GM12878 (cell line): Measurements from ENCODE around the gene PCLO. TPM values are rescaled to one million over a fixed set of nuclear protein-coding genes. Genes with fewer than 3 reads are reported as not detected.

Experiments
- ATAC-seq: fragments of 200-7000 bp; cut with Tn5 transposase; 3 replicates; pipeline ENCODE4 v1.9.1; 2020; ENCODE audit warnings: mild to moderate bottlenecking, moderate library complexity
- BruUV-seq: library from RNA; stranded (reverse); fragments of 400-500 nt; replicated peaks from 2 replicates; lab custom pipeline; 2021; lab: Mats Ljungman, UMichigan
- CTCF ChIA-PET: fragments of 300-600 bp; sonication (Branson Sonifier 250); formaldehyde crosslinking; extraction: SDS; loops from one replicate; lab custom pipeline; 2021; ENCODE audit warnings: inconsistent platforms; lab: Yijun Ruan, JAX
- POLR2A ChIA-PET: fragments of 350-600 bp; formaldehyde crosslinking; extraction: SDS; loops from one replicate; lab custom pipeline; 2021; ENCODE audit warnings: inconsistent platforms; lab: Charles Lee
- RAD21 ChIA-PET: fragments of 300-600 bp; sonication (Branson Sonifier 250); formaldehyde crosslinking; loops from one replicate; lab custom pipeline; 2023; ENCODE audit warnings: antibody characterized with exemption; ENCODE audit not compliant: unreplicated experiment; lab: Charles Lee
- SMC1A ChIA-PET: fragments of 300-600 bp; sonication (Branson Sonifier 250); formaldehyde crosslinking; loops from one replicate; lab custom pipeline; 2023; ENCODE audit not compliant: unreplicated experiment, uncharacterized antibody; lab: Charles Lee
- DNase-seq: peaks from one replicate; pipeline ENCODE4 v3.0.0-alpha.2; 2011; ENCODE audit warnings: low read depth, low spot score
- FAIRE-seq: peaks from 3 replicates; lab custom pipeline; 2011; peaks lifted over from hg19 to GRCh38; lab: Jason Lieb, UNC
- H2AFZ ChIP-seq: 2 replicates; pipeline ENCODE4 v1.6.0; 2011; ENCODE audit warnings: low read depth, low read length, control low read depth; ENCODE audit not compliant: control insufficient read depth
- H3K27ac ChIP-seq: 2 replicates; pipeline ENCODE4 v1.5.1; 2011; ENCODE audit warnings: control low read depth; ENCODE audit not compliant: control insufficient read depth, insufficient read depth
- H3K27me3 ChIP-seq, 2 experiments: replicated peaks in 1 of 2; 2 replicates each; pipeline versions ENCODE4 v1.6.0 to v1.6.1; 2011; ENCODE audit warnings: low read length in 1 of 2; ENCODE audit not compliant: control insufficient read depth in 2 of 2, insufficient read depth in 2 of 2
- H3K36me3 ChIP-seq, 2 experiments: 2 replicates each; pipeline ENCODE4 v1.5.1; 2011; ENCODE audit warnings: low read length in 1 of 2; ENCODE audit not compliant: control insufficient read depth in 2 of 2, insufficient read depth in 2 of 2
- H3K4me1 ChIP-seq: 2 replicates; pipeline ENCODE4 v1.6.1; 2011; ENCODE audit warnings: mild to moderate bottlenecking, low read length, moderate library complexity, mixed read lengths; ENCODE audit not compliant: control insufficient read depth, insufficient read depth
- H3K4me2 ChIP-seq: 2 replicates; pipeline ENCODE4 v1.6.0; 2011; ENCODE audit warnings: control low read depth; ENCODE audit not compliant: control insufficient read depth, insufficient read depth
- H3K4me3 ChIP-seq: fragments of 200-600 bp; sonication (generic); 2 replicates; pipeline ENCODE4 v1.5.1; 2016
- H3K79me2 ChIP-seq: 2 replicates; pipeline ENCODE4 v1.6.0; 2011; ENCODE audit warnings: low read length; ENCODE audit not compliant: control insufficient read depth, insufficient read depth
- H3K9ac ChIP-seq: 2 replicates; pipeline ENCODE4 v1.8.0; 2011; ENCODE audit warnings: low read length, control low read depth, mixed read lengths; ENCODE audit not compliant: control insufficient read depth, insufficient read depth
- H3K9me3 ChIP-seq: replicated peaks from 3 replicates; pipeline ENCODE4 v1.5.1; 2011; ENCODE audit warnings: mild to moderate bottlenecking, low read length; ENCODE audit not compliant: control insufficient read depth, insufficient read depth
- H4K20me1 ChIP-seq: 2 replicates; pipeline ENCODE4 v1.6.0; 2011; ENCODE audit not compliant: control insufficient read depth, insufficient read depth
- CEBPB ChIP-seq, 2 experiments: fragments of 150-350 bp in 1 of 2; IDR thresholded peaks; 2 replicates each; pipeline ENCODE4 v1.6.1; 2012 to 2014; ENCODE audit warnings: low read depth in 2 of 2, low read length in 2 of 2, borderline replicate concordance in 1 of 2, inconsistent platforms in 1 of 2
- GABPA ChIP-seq: IDR thresholded peaks from 2 replicates; pipeline ENCODE4 v1.6.1; 2014; ENCODE audit warnings: antibody characterized with exemption, low read depth, mild to moderate bottlenecking, inconsistent platforms
- LARP7 ChIP-seq: fragments of 450-650 bp; IDR thresholded peaks from 2 replicates; pipeline ENCODE4 v1.6.1; 2017; ENCODE audit warnings: mild to moderate bottlenecking
- NFXL1 ChIP-seq: fragments of 450-650 bp; IDR thresholded peaks from 2 replicates; pipeline ENCODE4 v1.6.1; 2017; ENCODE audit warnings: antibody characterized with exemption, mild to moderate bottlenecking, borderline replicate concordance
- POU2F2 ChIP-seq: IDR thresholded peaks from 3 replicates; pipeline ENCODE4 v1.6.1; 2011; ENCODE audit warnings: low read depth, mild to moderate bottlenecking, low read length, borderline replicate concordance
- SIN3A ChIP-seq: IDR thresholded peaks from 2 replicates; pipeline ENCODE4 v1.6.1; 2012; ENCODE audit warnings: low read depth, low read length, improper control_type of control experiment
- SMC3 ChIP-seq: IDR thresholded peaks from 2 replicates; pipeline ENCODE4 v1.6.1; 2011; ENCODE audit warnings: low read length, improper control_type of control experiment, borderline replicate concordance
- TARDBP ChIP-seq: IDR thresholded peaks from 2 replicates; pipeline ENCODE4 v1.6.1; 2016; ENCODE audit warnings: borderline replicate concordance
- USF1 ChIP-seq: IDR thresholded peaks from 2 replicates; pipeline ENCODE4 v1.6.1; 2011; ENCODE audit warnings: borderline replicate concordance, low read depth, mild to moderate bottlenecking, moderate library complexity, mixed read lengths, low read length; ENCODE audit not compliant: insufficient read depth; ENCODE audit errors: extremely low read length
- ZNF24 ChIP-seq: fragments of 450-650 bp; IDR thresholded peaks from 2 replicates; pipeline ENCODE4 v1.6.1; 2017; ENCODE audit warnings: antibody characterized with exemption, mild to moderate bottlenecking
- ZNF592 ChIP-seq: fragments of 450-650 bp; IDR thresholded peaks from 2 replicates; pipeline ENCODE4 v1.6.1; 2017; ENCODE audit warnings: mild to moderate bottlenecking, moderate library complexity
- WGBS: methylation state at CpG from one replicate; pipeline ENCODE4 v1.1.6; 2016; ENCODE audit warnings: low lambda C conversion rate; ENCODE audit not compliant: insufficient replicate concordance, insufficient coverage; ENCODE audit errors: missing lambda C conversion rate; 5-methylcytosine and 5-hydroxymethylcytosine counted together
- in situ Hi-C: fragments of 300-500 bp; cut with MboI; formaldehyde crosslinking; loops from 9 replicates; pipeline ENCODE4 v1.14.3; 2018; ENCODE audit warnings: mixed read lengths
- intact Hi-C: fragments of 100-400 bp; cut with micrococcal nuclease; formaldehyde crosslinking; loops from one replicate; pipeline ENCODE4 v1.14.2; 2022; ENCODE audit not compliant: unreplicated experiment
- polyA plus RNA-seq, 11 experiments: library from polyadenylated mRNA; depleted of rRNA in 4 of 11; unstranded in 6 of 11; stranded (reverse) in 5 of 11; fragments of >200 nt; fragmentation: Nextera tagmentation in 4 of 11; fragmentation: Illumina TruSeq in 1 of 11; extraction: Ambion mirVana in 4 of 11; extraction: Trizol in 1 of 11; gene quantifications; 1 replicate in 1 of 11; 2 replicates in 10 of 11; pipeline versions ENCODE4 v1.2.1 to v1.2.3, GENCODE V29; 2011 to 2016; ENCODE audit warnings: inconsistent platforms in 2 of 11, missing spikeins in 2 of 11, low read depth in 1 of 11
- total RNA-seq, 4 experiments: library from RNA; depleted of rRNA in 3 of 4; stranded (reverse); fragments of >200 nt in 3 of 4; fragmentation: Illumina TruSeq in 1 of 4; extraction: Trizol in 1 of 4; gene quantifications; 2 replicates each; pipeline versions ENCODE4 v1.2.1 to v1.2.3, GENCODE V29; 2013 to 2021

The PCLO gene
- total and polyA plus RNA-seq, 10 of the 15 experiments (the other 5 are each of a cell fraction or from before 2014, with no cell fraction given): 0.01 to 0.08 (median 0.03) TPM; not detected in 6

GRCh38 chr7:82841828-82842227, 320.9 kb downstream of the PCLO start (continued):
- TF ChIP-seq USF1 (no peak), SMC3 (no peak), ZNF592 (no peak), ZNF24 (no peak), SIN3A (no peak), NFXL1 (no peak)

GRCh38 chr7:82840061-82840460, 322.6 kb downstream of the PCLO start:
- RAD21 ChIA-PET: no interaction called here
- H3K79me2 ChIP-seq: no peaks in the 10 kb centered on the region
- no peak overlapping the region for H2AFZ ChIP-seq
- no TSS peak for BruUV-seq
- CTCF ChIA-PET: no interaction called here
- H3K9me3 ChIP-seq: no peaks in the 10 kb centered on the region
- ATAC-seq: no peak
- POLR2A ChIA-PET: no interaction called here
- H3K27me3 ChIP-seq: no peaks in the 10 kb centered on the region
- in situ Hi-C loops: no loop called here
- H3K27ac ChIP-seq: no peak overlapping the region
- H3K4me1 ChIP-seq: no peaks in the 10 kb centered on the region
- intact Hi-C loops: no loop called here
- no peak for FAIRE-seq
- H4K20me1 ChIP-seq: no peaks in the 10 kb centered on the region
- no peak for DNase-seq
- WGBS: 0% methylated on average over 3 of the region's 3 CpGs
- H3K4me3 ChIP-seq: no peak overlapping the region
- no peak overlapping the region for H3K9ac ChIP-seq
- H3K36me3 ChIP-seq: no peaks in the 10 kb centered on the region
- no peak overlapping the region for H3K4me2 ChIP-seq
- TF ChIP-seq GABPA: no peak
- no peak for TF ChIP-seq POU2F2
- no peak for TF ChIP-seq TARDBP
- no peak for TF ChIP-seq CEBPB (IDR thresholded peaks at IDR 0.05; ENCODE audit: borderline replicate concordance in 1 of 2, low read depth in 2 of 2, low read length in 2 of 2)
- no peak for TF ChIP-seq LARP7
- TF ChIP-seq, all 136 proteins: peak for 0
- SMC1A ChIA-PET: no interaction called here
